DND-41 (cell line): Measurements from ENCODE around the gene IL7R.

Experiments used
- ATAC-seq: fragments of 200-7000 bp; cut with Tn5 transposase; 3 replicates; pipeline ENCODE4 v1.9.1; 2021; ENCODE audit warnings: low read depth; ENCODE audit not compliant: insufficient read depth
- DNase-seq: peaks from one replicate; pipeline ENCODE4 v3.0.0-alpha.2; 2020
- H2AFZ ChIP-seq: 2 replicates; pipeline ENCODE4 v1.6.0; 2012; ENCODE audit warnings: low read depth, low read length
- H3K27ac ChIP-seq: 2 replicates; pipeline ENCODE4 v1.5.1; 2012; ENCODE audit warnings: low read length, inconsistent platforms
- H3K27me3 ChIP-seq: fragments of 200-600 bp; sonication (generic); 2 replicates; pipeline ENCODE4 v1.6.0; 2012; ENCODE audit warnings: low read length, mild to moderate bottlenecking, inconsistent platforms; ENCODE audit not compliant: insufficient read depth, poor library complexity
- H3K36me3 ChIP-seq: 2 replicates; pipeline ENCODE4 v1.5.1; 2012; ENCODE audit warnings: low read length, inconsistent platforms; ENCODE audit not compliant: insufficient read depth
- H3K4me1 ChIP-seq: 2 replicates; pipeline ENCODE4 v1.5.1; 2012; ENCODE audit warnings: mild to moderate bottlenecking, low read length; ENCODE audit not compliant: insufficient read depth
- H3K4me2 ChIP-seq: 2 replicates; pipeline ENCODE4 v1.6.0; 2012; ENCODE audit warnings: mild to moderate bottlenecking, moderate library complexity, low read length, inconsistent platforms; ENCODE audit not compliant: insufficient read depth
- H3K4me3 ChIP-seq, 2 experiments: fragments of 200-600 bp in 1 of 2; shearing (Covaris generic) in 1 of 2; 2 replicates each; pipeline ENCODE4 v1.5.1; 2012 to 2016; ENCODE audit warnings: inconsistent platforms in 2 of 2, low read length in 2 of 2, mild to moderate bottlenecking in 2 of 2, low read depth in 1 of 2, moderate library complexity in 1 of 2
- H3K79me2 ChIP-seq: 2 replicates; pipeline ENCODE4 v1.6.0; 2012; ENCODE audit warnings: low read length, inconsistent platforms; ENCODE audit not compliant: insufficient read depth
- H3K9ac ChIP-seq: 2 replicates; pipeline ENCODE4 v1.6.0; 2012; ENCODE audit warnings: low read depth, mild to moderate bottlenecking, inconsistent platforms, low read length, moderate library complexity
- H3K9me3 ChIP-seq: 2 replicates; pipeline ENCODE4 v1.5.1; 2012; ENCODE audit warnings: low read length, moderate library complexity, mild to moderate bottlenecking, inconsistent platforms; ENCODE audit not compliant: insufficient read depth, severe bottlenecking
- H4K20me1 ChIP-seq: 2 replicates; pipeline ENCODE4 v1.6.0; 2012; ENCODE audit warnings: low read length; ENCODE audit not compliant: insufficient read depth
- EZH2 ChIP-seq: IDR thresholded peaks from 3 replicates; pipeline ENCODE4 v1.6.1; 2012; ENCODE audit warnings: borderline replicate concordance, low read depth, mild to moderate bottlenecking, moderate library complexity, low read length, inconsistent platforms; ENCODE audit not compliant: severe bottlenecking
- TF ChIP-seq, protein P1 (sequence below): IDR thresholded peaks from 2 replicates; pipeline ENCODE4 v1.5.1; 2012; ENCODE audit warnings: borderline replicate concordance, low read length, moderate library complexity, mild to moderate bottlenecking; ENCODE audit not compliant: poor library complexity, severe bottlenecking; ENCODE audit errors: extremely low read depth

Gene IL7R

DNA sequence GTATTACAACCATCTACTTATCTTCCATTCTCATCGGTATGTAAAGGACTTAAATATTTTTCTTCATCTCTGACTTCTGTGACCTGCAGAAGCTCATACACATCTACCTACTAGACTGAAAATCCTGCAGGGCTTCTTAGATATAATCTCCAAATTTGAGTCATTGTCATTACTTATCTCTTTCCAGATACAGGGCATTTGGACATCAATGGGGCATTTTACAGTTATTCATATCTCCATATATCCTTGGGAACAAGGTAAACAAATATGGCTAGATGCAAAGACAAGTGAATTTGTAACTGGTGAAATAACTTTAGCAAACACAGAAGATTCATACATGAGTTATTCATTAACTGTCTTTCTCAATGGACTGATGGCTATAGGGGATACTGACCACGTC, 37.7 kb upstream of the IL7R start:
- Histone ChIP-seq H2AFZ (no peak overlapping the region), H3K79me2 (no peaks in the 10 kb centered on the region), H3K9ac (no peak overlapping the region), H3K36me3 (no peaks in the 10 kb centered on the region), H3K4me3 (no peak overlapping the region), H3K4me1 (peaks cover 19% of the 10 kb centered on the region), H3K27ac (no peak overlapping the region), H3K4me2 (no peak overlapping the region), H4K20me1 (no peaks in the 10 kb centered on the region), H3K27me3 (no peaks in the 10 kb centered on the region), H3K9me3 (no peaks in the 10 kb centered on the region)
- ATAC-seq (no peak), DNase-seq (no peak)
- TF ChIP-seq, protein P1, sequence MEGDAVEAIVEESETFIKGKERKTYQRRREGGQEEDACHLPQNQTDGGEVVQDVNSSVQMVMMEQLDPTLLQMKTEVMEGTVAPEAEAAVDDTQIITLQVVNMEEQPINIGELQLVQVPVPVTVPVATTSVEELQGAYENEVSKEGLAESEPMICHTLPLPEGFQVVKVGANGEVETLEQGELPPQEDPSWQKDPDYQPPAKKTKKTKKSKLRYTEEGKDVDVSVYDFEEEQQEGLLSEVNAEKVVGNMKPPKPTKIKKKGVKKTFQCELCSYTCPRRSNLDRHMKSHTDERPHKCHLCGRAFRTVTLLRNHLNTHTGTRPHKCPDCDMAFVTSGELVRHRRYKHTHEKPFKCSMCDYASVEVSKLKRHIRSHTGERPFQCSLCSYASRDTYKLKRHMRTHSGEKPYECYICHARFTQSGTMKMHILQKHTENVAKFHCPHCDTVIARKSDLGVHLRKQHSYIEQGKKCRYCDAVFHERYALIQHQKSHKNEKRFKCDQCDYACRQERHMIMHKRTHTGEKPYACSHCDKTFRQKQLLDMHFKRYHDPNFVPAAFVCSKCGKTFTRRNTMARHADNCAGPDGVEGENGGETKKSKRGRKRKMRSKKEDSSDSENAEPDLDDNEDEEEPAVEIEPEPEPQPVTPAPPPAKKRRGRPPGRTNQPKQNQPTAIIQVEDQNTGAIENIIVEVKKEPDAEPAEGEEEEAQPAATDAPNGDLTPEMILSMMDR: no peak
- no peak for TF ChIP-seq EZH2

DNA sequence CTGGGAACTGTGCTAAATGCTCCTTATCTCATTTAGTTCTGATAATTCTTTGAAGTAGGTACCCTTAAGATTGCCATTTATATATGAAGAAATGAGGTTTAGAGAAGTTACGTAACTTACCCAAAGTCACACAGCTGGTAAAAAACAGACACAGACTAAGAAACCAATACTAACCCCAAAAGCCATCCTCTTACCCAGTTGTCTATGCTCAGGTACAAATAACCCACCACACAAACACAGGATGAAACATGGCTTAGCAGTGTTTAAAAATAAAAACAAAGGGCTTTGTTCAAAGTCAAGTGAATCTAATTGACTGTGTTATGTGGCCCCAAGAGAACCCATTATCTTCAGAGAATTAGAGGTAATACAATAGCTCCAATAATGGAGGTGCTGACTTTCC, 37.0 kb upstream of the IL7R start:
- H3K79me2 ChIP-seq: no peaks in the 10 kb centered on the region
- H3K27ac ChIP-seq: no peak overlapping the region
- no peaks in the 10 kb centered on the region for H3K36me3 ChIP-seq
- no peaks in the 10 kb centered on the region for H4K20me1 ChIP-seq
- no peak overlapping the region for H3K4me3 ChIP-seq
- no peak for TF ChIP-seq EZH2
- no peaks in the 10 kb centered on the region for H3K9me3 ChIP-seq
- ATAC-seq: no peak
- DNase-seq: no peak
- H2AFZ ChIP-seq: no peak overlapping the region
- no peak overlapping the region for H3K9ac ChIP-seq
- no peaks in the 10 kb centered on the region for H3K27me3 ChIP-seq
- peaks cover 19% of the 10 kb centered on the region for H3K4me1 ChIP-seq
- no peak overlapping the region for H3K4me2 ChIP-seq

DNA sequence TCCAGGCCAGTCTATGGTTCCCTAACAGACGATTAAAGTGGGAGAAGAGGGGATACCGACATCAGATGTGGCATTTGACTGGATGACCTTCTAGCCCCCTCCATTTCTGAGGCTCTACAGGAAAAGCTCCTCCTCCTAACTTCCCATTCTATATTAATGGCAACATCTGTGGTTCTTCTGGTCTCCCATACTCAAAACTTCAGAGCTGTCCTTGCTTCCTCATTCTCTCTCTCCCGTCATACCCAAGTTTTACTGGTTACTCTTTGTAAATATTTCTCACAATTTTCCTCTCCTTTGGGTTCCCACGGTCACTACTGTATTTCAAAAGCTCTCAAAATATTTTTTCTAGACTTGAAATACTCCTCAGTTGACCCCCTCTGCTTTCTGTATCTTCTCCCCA, 36.0 kb upstream of the IL7R start:
- Histone ChIP-seq H3K9me3 (no peaks in the 10 kb centered on the region), H3K9ac (no peak overlapping the region), H3K4me2 (no peak overlapping the region), H2AFZ (no peak overlapping the region), H4K20me1 (no peaks in the 10 kb centered on the region), H3K4me3 (no peak overlapping the region), H3K27ac (no peak overlapping the region), H3K79me2 (no peaks in the 10 kb centered on the region), H3K36me3 (no peaks in the 10 kb centered on the region), H3K27me3 (no peaks in the 10 kb centered on the region), H3K4me1 (peaks cover 19% of the 10 kb centered on the region)
- ATAC-seq: no peak
- TF ChIP-seq EZH2: no peak
- TF ChIP-seq, protein P1: no peak
- DNase-seq: no peak

DNA sequence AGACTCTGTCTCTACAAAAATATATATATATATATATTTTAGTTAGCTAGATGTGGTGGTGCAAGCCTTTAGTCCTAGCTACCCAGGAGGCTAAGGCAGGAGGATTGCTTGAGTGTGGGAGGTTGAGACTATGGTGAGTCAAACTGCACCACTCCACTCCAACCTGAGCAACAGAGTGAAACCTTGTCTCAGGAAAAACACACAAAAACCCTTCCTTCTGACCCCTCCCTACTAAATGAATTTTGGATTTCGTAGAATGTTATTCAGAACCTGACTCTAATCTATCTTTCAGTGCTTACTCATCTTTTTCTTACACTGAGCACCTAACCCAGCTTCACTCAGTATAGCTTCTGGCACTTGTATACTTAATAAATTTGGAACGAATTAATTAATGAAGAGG, 35.2 kb upstream of the IL7R start:
- DNase-seq (no peak), ATAC-seq (no peak)
- H3K9ac ChIP-seq: no peak overlapping the region
- peaks cover 19% of the 10 kb centered on the region for H3K4me1 ChIP-seq
- no peaks in the 10 kb centered on the region for H3K79me2 ChIP-seq
- H2AFZ ChIP-seq: no peak overlapping the region
- no peak overlapping the region for H3K4me3 ChIP-seq
- no peaks in the 10 kb centered on the region for H3K27me3 ChIP-seq
- H3K27ac ChIP-seq: no peak overlapping the region
- no peaks in the 10 kb centered on the region for H3K36me3 ChIP-seq
- H3K9me3 ChIP-seq: no peaks in the 10 kb centered on the region
- no peaks in the 10 kb centered on the region for H4K20me1 ChIP-seq
- H3K4me2 ChIP-seq: no peak overlapping the region
- TF ChIP-seq EZH2: no peak
- TF ChIP-seq, protein P1: no peak
